ENCODE results near the gene CDK9.
"Not testable (repeated sequence)": the region's sequence is repeated elsewhere in the genome, so short reads cannot be mapped to it uniquely, and the experiment has no call there.

The CDK9 gene

DNA sequence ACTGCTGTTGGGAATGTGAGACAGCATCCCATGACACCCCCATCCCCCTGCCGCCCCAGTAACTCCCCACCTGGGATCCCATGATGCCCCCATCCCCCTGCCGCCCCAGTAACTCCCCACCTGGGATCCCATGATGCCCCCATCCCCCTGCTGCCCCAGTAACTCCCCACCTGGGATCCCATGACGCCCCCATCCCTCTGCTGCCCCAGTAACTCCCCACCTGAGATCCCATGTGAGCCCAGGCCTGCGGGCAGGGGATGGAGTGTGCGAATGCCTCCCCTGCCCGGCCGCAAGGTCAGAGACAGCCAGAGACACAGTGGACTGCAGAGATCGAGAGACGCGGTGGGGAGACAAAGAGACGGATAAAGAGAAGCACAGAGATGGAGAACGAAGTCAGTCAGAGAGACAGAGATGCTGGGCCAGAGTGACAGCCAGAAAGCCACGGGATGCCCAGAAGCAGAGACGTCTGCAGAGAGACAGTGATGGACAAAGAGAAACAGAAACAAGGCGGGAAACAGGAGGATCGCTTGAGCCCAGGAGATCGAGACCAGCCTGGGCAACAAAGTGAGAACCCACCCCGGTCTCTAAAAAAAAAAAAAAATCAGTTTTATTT, 8.4 kb upstream of the CDK9 start:
- Histone ChIP-seq H3K4me1 (peaks cover 19% of the 10 kb centered on the region), H3K4me3 (ENCODE audit: low read depth, low read length) (no peak overlapping the region)
- no peak for DNase-seq

DNA sequence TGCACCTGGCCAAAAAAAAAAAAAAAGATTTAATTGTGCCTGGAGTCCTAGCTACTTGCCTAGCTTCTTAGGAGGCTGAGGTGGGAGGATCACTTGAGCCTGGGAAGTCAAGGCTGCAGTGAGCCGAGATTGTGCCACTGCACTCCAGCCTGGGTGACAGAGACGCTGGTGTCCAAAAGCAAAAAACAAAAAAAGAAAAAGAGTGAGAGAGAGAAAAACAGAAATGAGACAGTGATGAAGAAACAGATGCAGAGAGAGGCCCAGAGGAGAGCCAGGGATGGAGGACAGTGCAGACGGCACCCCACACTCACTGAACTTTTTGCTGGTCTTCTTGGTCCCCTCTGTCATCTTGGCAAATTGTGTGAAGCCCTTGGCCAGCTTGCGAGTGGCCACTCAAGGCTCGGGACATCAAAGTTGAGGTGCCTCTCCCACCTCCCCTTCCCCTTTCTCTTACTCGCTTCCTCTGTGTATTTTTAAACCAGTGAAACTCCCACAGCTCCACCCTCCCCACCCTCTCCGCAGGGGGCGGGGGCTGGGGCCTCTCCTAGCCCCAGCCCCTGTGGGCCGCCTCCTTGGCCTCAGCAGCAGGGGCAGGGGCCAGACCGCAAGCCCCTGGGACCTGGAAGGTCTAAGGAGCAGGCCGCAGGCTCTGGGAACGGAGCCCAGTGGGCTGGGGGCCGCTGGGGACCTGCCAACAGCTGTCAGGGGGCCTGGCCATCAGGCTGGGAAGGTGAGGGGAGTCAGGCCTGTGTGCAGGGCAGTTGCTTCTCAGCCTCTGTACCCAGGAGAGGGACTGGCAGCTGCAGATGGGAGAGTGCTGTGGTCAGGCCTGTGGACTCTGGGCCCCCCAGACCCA, 7.3 kb upstream of the CDK9 start, which contains the start of gene SH2D3C:
TSS of gene SH2D3C (minus strand) at position 387 of the 856 bp plus-strand sequence. CDS start at position 348, 39 bp downstream.
- Histone ChIP-seq H3K4me1 (peaks cover 19% of the 10 kb centered on the region), H3K4me3 (ENCODE audit: low read depth, low read length) (no peak within 1 kb of the TSS), H3K36me3 (no peaks in the 10 kb centered on the region), H3K9me3 (no peaks in the 10 kb centered on the region), H3K27me3 (no peaks in the 10 kb centered on the region)
- TF ChIP-seq, protein P1, sequence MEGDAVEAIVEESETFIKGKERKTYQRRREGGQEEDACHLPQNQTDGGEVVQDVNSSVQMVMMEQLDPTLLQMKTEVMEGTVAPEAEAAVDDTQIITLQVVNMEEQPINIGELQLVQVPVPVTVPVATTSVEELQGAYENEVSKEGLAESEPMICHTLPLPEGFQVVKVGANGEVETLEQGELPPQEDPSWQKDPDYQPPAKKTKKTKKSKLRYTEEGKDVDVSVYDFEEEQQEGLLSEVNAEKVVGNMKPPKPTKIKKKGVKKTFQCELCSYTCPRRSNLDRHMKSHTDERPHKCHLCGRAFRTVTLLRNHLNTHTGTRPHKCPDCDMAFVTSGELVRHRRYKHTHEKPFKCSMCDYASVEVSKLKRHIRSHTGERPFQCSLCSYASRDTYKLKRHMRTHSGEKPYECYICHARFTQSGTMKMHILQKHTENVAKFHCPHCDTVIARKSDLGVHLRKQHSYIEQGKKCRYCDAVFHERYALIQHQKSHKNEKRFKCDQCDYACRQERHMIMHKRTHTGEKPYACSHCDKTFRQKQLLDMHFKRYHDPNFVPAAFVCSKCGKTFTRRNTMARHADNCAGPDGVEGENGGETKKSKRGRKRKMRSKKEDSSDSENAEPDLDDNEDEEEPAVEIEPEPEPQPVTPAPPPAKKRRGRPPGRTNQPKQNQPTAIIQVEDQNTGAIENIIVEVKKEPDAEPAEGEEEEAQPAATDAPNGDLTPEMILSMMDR (IDR thresholded peaks at IDR 0.05; ENCODE audit: low read depth, low read length): no peak
- DNase-seq: peak; percentile 62

More for the DNA sequence above, 8.4 kb upstream of the CDK9 start:
- H3K27me3 ChIP-seq: no peaks in the 10 kb centered on the region
- TF ChIP-seq, protein P1 (IDR thresholded peaks at IDR 0.05; ENCODE audit: low read depth, low read length): no peak
- no peaks in the 10 kb centered on the region for H3K9me3 ChIP-seq
- H3K36me3 ChIP-seq: no peaks in the 10 kb centered on the region

DNA sequence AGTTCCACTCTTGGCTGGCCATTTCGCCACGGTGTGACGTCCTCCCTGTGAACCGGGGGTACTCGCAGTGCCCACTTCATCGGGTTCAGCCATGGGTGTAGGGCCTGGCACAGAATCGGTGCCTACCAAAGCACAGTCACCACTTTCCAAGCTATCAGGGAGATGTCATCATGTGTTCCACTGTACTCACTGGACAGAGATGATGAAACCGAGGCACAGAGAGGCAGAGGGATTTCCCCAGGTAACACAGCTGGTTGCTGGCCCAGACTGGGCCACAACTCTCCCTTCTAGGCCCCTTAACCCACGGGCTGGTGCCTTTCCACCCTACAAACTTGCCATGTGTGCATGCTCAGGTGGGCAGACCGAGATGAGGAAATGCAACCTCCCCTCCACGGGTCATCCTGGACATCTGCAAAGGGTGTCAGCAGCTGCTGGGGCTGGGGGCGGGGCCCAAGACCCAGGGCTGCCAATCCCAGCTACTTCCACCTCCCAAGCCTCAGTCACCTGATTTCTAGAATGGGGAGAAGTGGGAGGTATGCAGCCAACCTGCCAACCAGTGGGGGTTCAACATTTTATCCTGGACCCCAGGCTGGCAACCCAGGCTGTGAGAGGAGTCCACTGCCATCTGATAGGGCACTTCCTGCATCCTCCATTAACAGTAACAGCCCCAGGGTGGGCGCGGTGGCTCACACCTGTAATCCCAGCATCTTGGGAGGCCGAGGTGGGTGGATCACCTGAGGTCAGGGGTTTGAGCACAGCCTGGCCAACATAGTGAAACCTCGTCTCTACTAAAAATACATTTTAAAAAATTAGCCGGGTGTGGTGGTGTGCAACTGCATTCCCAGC, 6.5 kb upstream of the CDK9 start:
- no peak for DNase-seq
- no peaks in the 10 kb centered on the region for H3K27me3 ChIP-seq
- H3K9me3 ChIP-seq: no peaks in the 10 kb centered on the region
- no peak overlapping the region for H3K4me3 ChIP-seq (ENCODE audit: low read depth, low read length)
- no peaks in the 10 kb centered on the region for H3K36me3 ChIP-seq
- TF ChIP-seq, protein P1 (IDR thresholded peaks at IDR 0.05; ENCODE audit: low read depth, low read length): no peak
- H3K4me1 ChIP-seq: peaks cover 19% of the 10 kb centered on the region

DNA sequence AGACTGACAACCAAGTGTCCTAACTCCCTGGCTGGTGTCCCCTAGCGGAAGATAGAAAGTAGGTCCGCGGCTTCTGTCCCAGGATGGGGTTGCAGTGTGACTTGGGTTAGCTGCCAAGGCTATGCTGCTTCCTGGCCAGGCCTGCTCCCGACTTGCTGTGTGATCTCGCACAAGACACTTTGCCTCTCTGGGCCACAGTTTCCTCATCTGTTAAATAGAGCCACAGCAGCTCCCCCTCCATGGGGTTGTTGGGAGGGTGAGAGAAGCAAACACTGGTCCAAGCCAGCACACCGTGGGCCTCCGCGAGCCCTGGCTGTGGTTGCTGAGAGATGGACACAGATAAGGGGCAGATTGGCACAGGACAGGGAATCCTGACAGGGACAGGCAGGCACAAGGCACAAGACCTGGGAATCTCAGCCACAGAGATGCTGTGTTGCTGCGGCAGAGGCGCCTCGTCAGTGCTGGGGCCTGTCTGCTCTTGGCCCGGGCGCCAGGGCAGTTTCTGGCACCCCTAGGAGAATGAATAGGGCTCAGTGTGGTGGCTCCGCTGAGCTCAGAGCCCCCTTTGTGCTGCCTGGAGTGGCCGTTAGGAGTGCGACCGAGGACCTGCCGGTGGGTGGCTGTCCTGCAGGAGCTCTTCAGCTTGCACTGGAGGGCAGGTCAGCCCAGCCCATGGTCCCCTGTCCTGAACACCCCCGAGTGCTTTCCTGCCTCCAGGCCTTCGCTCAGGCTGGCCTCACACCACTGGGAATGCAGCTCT, 5.5 kb upstream of the CDK9 start:
- no peaks in the 10 kb centered on the region for H3K36me3 ChIP-seq
- peak; percentile 36 for DNase-seq
- peaks cover 19% of the 10 kb centered on the region for H3K4me1 ChIP-seq
- H3K9me3 ChIP-seq: no peaks in the 10 kb centered on the region
- no peak overlapping the region for H3K4me3 ChIP-seq (ENCODE audit: low read depth, low read length)
- TF ChIP-seq, protein P1 (IDR thresholded peaks at IDR 0.05; ENCODE audit: low read depth, low read length): no peak
- no peaks in the 10 kb centered on the region for H3K27me3 ChIP-seq

DNA sequence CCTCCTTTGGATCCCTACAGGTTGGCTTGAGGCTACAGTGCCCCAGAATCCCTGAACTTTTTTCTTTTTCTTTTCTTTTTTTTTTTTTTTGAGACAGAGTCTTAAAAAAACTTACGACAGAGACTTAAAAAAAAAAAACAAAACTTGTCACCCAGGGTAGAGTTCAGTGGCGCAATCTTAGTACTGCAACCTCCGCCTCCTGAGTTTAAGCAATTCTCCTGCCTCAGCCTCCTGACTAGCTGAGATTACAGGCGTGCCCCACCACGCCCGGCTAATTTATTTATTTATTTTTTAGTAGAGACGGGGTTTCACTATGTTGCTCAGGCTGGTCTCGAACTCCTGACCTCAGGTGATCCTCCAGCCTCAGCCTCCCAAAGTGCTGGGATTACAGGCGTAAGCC, 4.9 kb upstream of the CDK9 start:
- DNase-seq; H3K27me3 ChIP-seq; H3K36me3 ChIP-seq; H3K9me3 ChIP-seq; H3K4me3 ChIP-seq (ENCODE audit: low read depth, low read length): not testable (repeated sequence)
- H3K4me1 ChIP-seq: peaks cover 19% of the 10 kb centered on the region

DNA sequence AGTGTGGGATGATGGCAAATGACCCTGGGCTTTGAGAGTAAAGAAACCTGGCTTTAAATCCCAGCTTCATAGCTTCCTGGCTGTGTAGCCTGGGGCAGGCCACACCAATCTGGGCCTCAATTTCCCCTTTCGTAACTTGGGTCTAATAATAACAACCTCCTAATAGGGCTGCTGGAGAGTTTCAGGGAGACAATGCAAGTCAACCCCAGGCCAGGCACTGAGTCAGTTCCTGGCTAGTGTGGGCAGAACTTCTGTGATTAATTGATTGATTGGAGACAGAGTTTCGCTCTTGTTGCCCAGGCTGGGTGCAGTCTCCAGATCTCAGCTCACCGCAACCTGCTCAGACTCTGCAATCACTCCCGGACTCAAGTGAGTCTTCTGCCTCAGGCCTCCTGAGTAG, 4.0 kb upstream of the CDK9 start:
- no peaks in the 10 kb centered on the region for H3K27me3 ChIP-seq
- H3K4me1 ChIP-seq: peaks cover 17% of the 10 kb centered on the region

More for the DNA sequence above, 4.0 kb upstream of the CDK9 start:
- DNase-seq: no peak
- TF ChIP-seq, protein P1 (IDR thresholded peaks at IDR 0.05; ENCODE audit: low read depth, low read length): no peak
- no peak overlapping the region for H3K4me3 ChIP-seq (ENCODE audit: low read depth, low read length)
- no peaks in the 10 kb centered on the region for H3K9me3 ChIP-seq
- no peaks in the 10 kb centered on the region; the same call in 1 of the 2 replicates for H3K36me3 ChIP-seq

Measured in BE2C (cell line).